Ovary (tissue), 3 donors: ENCODE data around the gene ITGB6.

Source experiments
- CTCF ChIP-seq, 3 donors: fragments of 450-650 bp in 2 of 3; fragments of 200-600 bp in 1 of 3; IDR thresholded peaks; one replicate each; pipeline versions ENCODE4 v1.5.1 to v1.8.0; 2016 to 2022; ENCODE audit warnings: antibody characterized with exemption in 3 of 3, mild to moderate bottlenecking in 1 of 3
- EP300 ChIP-seq: sonication (generic); formaldehyde crosslinking; IDR thresholded peaks from one replicate; pipeline ENCODE4 v1.6.1; 2017; ENCODE audit warnings: antibody characterized with exemption
- POLR2A ChIP-seq: fragments of 450-650 bp; IDR thresholded peaks from one replicate; pipeline ENCODE4 v1.6.1; 2017; ENCODE audit warnings: antibody characterized with exemption, mild to moderate bottlenecking, moderate library complexity
- donor health status: DM: no; HTN: no; CAD: no.

- no peak for TF ChIP-seq CTCF (IDR thresholded peaks at IDR 0.05)
- TF ChIP-seq POLR2A = no peak
- no peak for TF ChIP-seq EP300
Measured at GRCh38 chr2:160076241-160076640, 123.8 kb downstream of the ITGB6 start.
